HG03469 (cell line): Measurements from ENCODE around the gene QRICH2.
"Not testable (repeated sequence)": the region's sequence is repeated elsewhere in the genome, so short reads cannot be mapped to it uniquely, and the experiment has no call there.

Experiments
- ATAC-seq: cut with Tn5 transposase; IDR thresholded peaks from one replicate; pipeline ENCODE4 v1.9.1; 2021; ENCODE audit warnings: mild to moderate bottlenecking, moderate library complexity, moderate number of reproducible peaks; ENCODE audit not compliant: unreplicated experiment

QRICH2 gene

GRCh38 chr17:76307966-76308338 lies at the start of gene QRICH2:
TSS of gene QRICH2 (minus strand) at chr17:76308276. CDS start at chr17:76307998, 278 bp downstream.
- no peak for ATAC-seq

GRCh38 chr17:76357597-76358158 lies 49.6 kb upstream of the QRICH2 start:
- ATAC-seq, result no peak

- ATAC-seq, result no peak
These were observed 48.9 kb upstream of the QRICH2 start for GRCh38 chr17:76356803-76357456.

- no peak for ATAC-seq
These were observed 46.8 kb upstream of the QRICH2 start for GRCh38 chr17:76354747-76355310.

- ATAC-seq, result no peak
These were observed 46.2 kb upstream of the QRICH2 start for GRCh38 chr17:76354317-76354729.

GRCh38 chr17:76353599-76354316 lies 45.7 kb upstream of the QRICH2 start, which contains the start of gene PRPSAP1:
TSS of gene PRPSAP1 (minus strand) at chr17:76353916. CDS start at chr17:76353703, 213 bp downstream.
- peak; percentile 57 for ATAC-seq

GRCh38 chr17:76353004-76353598 lies 45.0 kb upstream of the QRICH2 start:
- ATAC-seq, result no peak

- no peak for ATAC-seq
These were observed 43.5 kb upstream of the QRICH2 start for GRCh38 chr17:76351526-76352071.

- no peak for ATAC-seq
These were observed 42.4 kb upstream of the QRICH2 start for GRCh38 chr17:76350463-76350862.

GRCh38 chr17:76346936-76347335 lies 38.9 kb upstream of the QRICH2 start:
- not testable (repeated sequence) for ATAC-seq

GRCh38 chr17:76345377-76345974 lies 37.4 kb upstream of the QRICH2 start:
- no peak for ATAC-seq

GRCh38 chr17:76343106-76343505 lies 35.0 kb upstream of the QRICH2 start:
- no peak for ATAC-seq

GRCh38 chr17:76341301-76341700 lies 33.2 kb upstream of the QRICH2 start:
- no peak for ATAC-seq

- ATAC-seq, result no peak
These were observed 29.3 kb upstream of the QRICH2 start for GRCh38 chr17:76337413-76337777.

- no peak for ATAC-seq
These were observed 28.8 kb upstream of the QRICH2 start for GRCh38 chr17:76336756-76337412.

- no peak for ATAC-seq
These were observed 27.8 kb upstream of the QRICH2 start for GRCh38 chr17:76335716-76336381.

- no peak for ATAC-seq
These were observed 25.8 kb upstream of the QRICH2 start for GRCh38 chr17:76333673-76334505.

GRCh38 chr17:76331083-76331482 lies 23.0 kb upstream of the QRICH2 start:
- no peak for ATAC-seq

- ATAC-seq, result no peak
These were observed 21.6 kb upstream of the QRICH2 start for GRCh38 chr17:76329664-76330063.
